Measurements from ENCODE around the gene MRPL10. TPM values are rescaled to one million over a fixed set of nuclear protein-coding genes. Genes with fewer than 3 reads are reported as not detected.

The MRPL10 gene
- total RNA-seq, 1 experiment from 2014 or later, result 67.2 TPM

DNA sequence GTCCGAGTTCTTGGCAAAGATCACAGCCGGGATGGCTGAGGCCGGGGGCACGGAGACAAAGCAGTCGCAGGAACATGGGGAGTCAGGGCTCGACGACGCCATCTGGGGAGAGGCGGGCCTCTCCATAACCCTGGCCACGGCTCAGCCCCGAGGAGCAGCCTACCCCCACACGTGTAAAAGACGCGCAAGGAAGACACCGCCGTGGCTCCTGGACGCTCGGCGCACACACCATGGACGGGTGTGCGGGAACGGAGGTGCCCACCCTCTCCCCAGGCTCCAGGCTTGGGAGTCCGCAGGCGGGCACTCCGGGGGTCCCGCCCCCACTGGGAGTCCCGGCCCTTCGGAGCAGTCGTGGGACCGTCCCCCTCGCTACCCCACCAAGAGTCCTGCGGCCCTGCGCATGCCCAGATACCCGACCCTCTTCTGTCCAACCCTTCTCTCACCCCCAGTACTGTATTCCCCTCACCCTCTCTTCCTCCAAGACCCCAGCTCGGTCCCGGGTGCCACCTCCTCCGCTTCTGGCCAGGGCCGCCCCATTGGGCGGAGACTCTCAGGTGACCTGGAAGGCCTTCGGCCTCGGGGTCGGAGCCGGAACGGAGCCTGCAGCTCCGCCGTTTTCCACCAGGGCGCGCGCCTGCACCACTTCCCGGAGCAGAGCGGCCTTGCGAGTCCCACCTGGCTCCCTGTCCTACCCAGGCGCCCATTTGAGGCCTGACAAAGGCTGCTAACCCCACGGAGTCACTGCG lies 9.6 kb upstream of the MRPL10 start, which contains the start of gene SCRN2:
TSS of gene SCRN2 (minus strand) at position 532 of the 746 bp plus-strand sequence. CDS start at position 102, 430 bp downstream.
- H3T11ph ChIP-seq (ENCODE audit: low read length), result no peak within 1 kb of the TSS
- H3K27me3 ChIP-seq (ENCODE audit: insufficient read depth, low read length), result peaks cover 5% of the 10 kb centered on the region; the same call in 1 of the 2 replicates
- peak within 1 kb of the TSS; percentile 0 for H3K9ac ChIP-seq (ENCODE audit: extremely low read depth, insufficient read length, low read length)
- no peak within 1 kb of the TSS for H2AFZ ChIP-seq (ENCODE audit: low read length)
- no peak within 1 kb of the TSS; the same call in 1 of the 2 replicates for H3K14ac ChIP-seq (ENCODE audit: insufficient read depth, low read length)
- Mint-ChIP-seq H3K27ac (peak within 1 kb of the TSS in 2 of 3 experiments; percentile 76 to 91; a peak in 3 of 7 replicates), H3K27me3 (ENCODE audit: low read depth) (peaks cover 23% of the 10 kb centered on the region), H3K9me3 (no peaks in the 10 kb centered on the region), H3K36me3 (ENCODE audit: insufficient read depth in 1 of 3, low read depth in 3 of 3) (peaks cover 0 to 15% (median 9%) of the 10 kb centered on the region in 3 experiments; a peak in 5 of 7 replicates), H3K4me3 (peak within 1 kb of the TSS; percentile 93 to 97), H3K4me1 (peaks cover 22 to 40% of the 10 kb centered on the region in 2 experiments)
- no peak within 1 kb of the TSS for H4K91ac ChIP-seq (ENCODE audit: insufficient read length, low read depth, low read length)
- peak; percentile 99 for DNase-seq
- no peak within 1 kb of the TSS for H3K18ac ChIP-seq (ENCODE audit: insufficient read length, low read depth, low read length)
- H4K8ac ChIP-seq (replicated peaks; ENCODE audit: insufficient read length, low read depth, low read length), result no peak within 1 kb of the TSS
- H3K27ac ChIP-seq (ENCODE audit: insufficient read length, low read depth, low read length), result no peak within 1 kb of the TSS
- no peak within 1 kb of the TSS for H2AK5ac ChIP-seq (ENCODE audit: insufficient read length, low read length)
- peak within 1 kb of the TSS; percentile 70 for H3K4me2 ChIP-seq (ENCODE audit: insufficient read depth, insufficient read length, low read length)
- no peaks in the 10 kb centered on the region for H3K9me3 ChIP-seq (ENCODE audit: control insufficient read depth, low read depth, low read length)
- no peak within 1 kb of the TSS for H2BK20ac ChIP-seq (ENCODE audit: low read depth, low read length, poor library complexity, severe bottlenecking)
- H3K23ac ChIP-seq (ENCODE audit: insufficient read length, low read depth, low read length), result no peak within 1 kb of the TSS
- no peaks in the 10 kb centered on the region for H4K20me1 ChIP-seq (ENCODE audit: control insufficient read depth, insufficient read depth, insufficient read length)
- H3K56ac ChIP-seq (ENCODE audit: insufficient read length, low read depth, low read length), result no peak within 1 kb of the TSS
- no peak within 1 kb of the TSS for H2BK120ac ChIP-seq (ENCODE audit: low read depth, low read length, poor library complexity, severe bottlenecking)
- H2BK5ac ChIP-seq (ENCODE audit: insufficient read length, low read length), result no peak within 1 kb of the TSS
- H2BK12ac ChIP-seq (ENCODE audit: insufficient read length, low read depth, low read length), result no peak within 1 kb of the TSS
- H2BK15ac ChIP-seq (ENCODE audit: low read depth, low read length), result no peak within 1 kb of the TSS
- WGBS (ENCODE audit: extremely low coverage, insufficient read length, low lambda C conversion rate), result no CpG with 5 or more reads among the region's 55 CpGs
- H3K23me2 ChIP-seq (ENCODE audit: insufficient read length, low read depth, low read length, poor library complexity, severe bottlenecking), result peaks cover 3% of the 10 kb centered on the region
- no peaks in the 10 kb centered on the region; the same call in 1 of the 2 replicates for H3K4me1 ChIP-seq (ENCODE audit: insufficient read depth, low read length)
- TF ChIP-seq, protein P1, sequence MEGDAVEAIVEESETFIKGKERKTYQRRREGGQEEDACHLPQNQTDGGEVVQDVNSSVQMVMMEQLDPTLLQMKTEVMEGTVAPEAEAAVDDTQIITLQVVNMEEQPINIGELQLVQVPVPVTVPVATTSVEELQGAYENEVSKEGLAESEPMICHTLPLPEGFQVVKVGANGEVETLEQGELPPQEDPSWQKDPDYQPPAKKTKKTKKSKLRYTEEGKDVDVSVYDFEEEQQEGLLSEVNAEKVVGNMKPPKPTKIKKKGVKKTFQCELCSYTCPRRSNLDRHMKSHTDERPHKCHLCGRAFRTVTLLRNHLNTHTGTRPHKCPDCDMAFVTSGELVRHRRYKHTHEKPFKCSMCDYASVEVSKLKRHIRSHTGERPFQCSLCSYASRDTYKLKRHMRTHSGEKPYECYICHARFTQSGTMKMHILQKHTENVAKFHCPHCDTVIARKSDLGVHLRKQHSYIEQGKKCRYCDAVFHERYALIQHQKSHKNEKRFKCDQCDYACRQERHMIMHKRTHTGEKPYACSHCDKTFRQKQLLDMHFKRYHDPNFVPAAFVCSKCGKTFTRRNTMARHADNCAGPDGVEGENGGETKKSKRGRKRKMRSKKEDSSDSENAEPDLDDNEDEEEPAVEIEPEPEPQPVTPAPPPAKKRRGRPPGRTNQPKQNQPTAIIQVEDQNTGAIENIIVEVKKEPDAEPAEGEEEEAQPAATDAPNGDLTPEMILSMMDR (conservative IDR thresholded peaks at IDR 0.05), result peak; percentile 98
- H3K79me1 ChIP-seq (ENCODE audit: insufficient read depth, low read depth, low read length, poor library complexity, severe bottlenecking), result no peaks in the 10 kb centered on the region
- H3K4ac ChIP-seq (ENCODE audit: low read depth, low read length), result no peak within 1 kb of the TSS
- H4K5ac ChIP-seq (ENCODE audit: insufficient read length, low read depth, low read length), result no peak within 1 kb of the TSS
- no peaks in the 10 kb centered on the region; the same call in 1 of the 2 replicates for H3K79me2 ChIP-seq (ENCODE audit: insufficient read depth, low read length)

Data from H9 (cell line).